HAP-1 (cell line): Measurements from ENCODE around the gene ZEB2.

ENCODE experiments used
- DNase-seq, 2 experiments: peaks; one replicate each; pipeline ENCODE4 v3.0.0-alpha.2; 2016 to 2020; ENCODE audit warnings: low spot score in 2 of 2
- H3K27me3 ChIP-seq: fragments of 250-450 bp; sonication (Bioruptor Pico); 2 replicates; pipeline ENCODE4 v1.5.1; 2020; ENCODE audit warnings: low read depth, mild to moderate bottlenecking, moderate library complexity
- H3K36me3 ChIP-seq: fragments of 250-450 bp; sonication (Bioruptor Pico); replicated peaks from 2 replicates; pipeline ENCODE4 v1.5.1; 2020; ENCODE audit warnings: mild to moderate bottlenecking
- H3K4me1 ChIP-seq: fragments of 250-450 bp; sonication (Bioruptor Pico); 2 replicates; pipeline ENCODE4 v1.5.1; 2020; ENCODE audit warnings: mild to moderate bottlenecking
- H3K4me3 ChIP-seq: fragments of 250-450 bp; sonication (Bioruptor Pico); 2 replicates; pipeline ENCODE4 v1.5.1; 2020; ENCODE audit warnings: mild to moderate bottlenecking, moderate library complexity
- H3K9me3 ChIP-seq: fragments of 250-450 bp; sonication (Bioruptor Pico); 2 replicates; pipeline ENCODE4 v1.5.1; 2020; ENCODE audit warnings: mild to moderate bottlenecking, moderate library complexity
- in situ Hi-C: fragments of 300-500 bp; cut with MboI; formaldehyde crosslinking; loops from 3 replicates; pipeline ENCODE4 v1.14.3; 2020; ENCODE audit warnings: low sequenced_read_pairs, inconsistent platforms, mixed read lengths

ZEB2 gene

GRCh38 chr2:144452169-144452988, 67.5 kb downstream of the ZEB2 start:
- Histone ChIP-seq H3K36me3 (no peaks in the 10 kb centered on the region), H3K9me3 (no peaks in the 10 kb centered on the region), H3K27me3 (no peaks in the 10 kb centered on the region), H3K4me1 (peaks cover 49% of the 10 kb centered on the region), H3K4me3 (no peak overlapping the region)
- DNase-seq = peak; percentile 63 to 65
- in situ Hi-C loops = loop anchor here (10.0 kb wide), 1 partner anchor 62 kb away; no protein-coding TSS in a partner anchor

GRCh38 chr2:144451443-144451842, 68.5 kb downstream of the ZEB2 start:
- Histone ChIP-seq H3K36me3 (no peaks in the 10 kb centered on the region), H3K9me3 (no peaks in the 10 kb centered on the region), H3K4me1 (peaks cover 43% of the 10 kb centered on the region), H3K4me3 (no peak overlapping the region), H3K27me3 (no peaks in the 10 kb centered on the region)
- DNase-seq = no peak
- in situ Hi-C loops = loop anchor here (10.0 kb wide), 1 partner anchor 63 kb away; no protein-coding TSS in a partner anchor

GRCh38 chr2:144449028-144449406, 70.9 kb downstream of the ZEB2 start:
- peak in 1 of 2 experiments; percentile 35 for DNase-seq
- in situ Hi-C loops = no loop called here
- peaks cover 31% of the 10 kb centered on the region for H3K4me1 ChIP-seq

DNA sequence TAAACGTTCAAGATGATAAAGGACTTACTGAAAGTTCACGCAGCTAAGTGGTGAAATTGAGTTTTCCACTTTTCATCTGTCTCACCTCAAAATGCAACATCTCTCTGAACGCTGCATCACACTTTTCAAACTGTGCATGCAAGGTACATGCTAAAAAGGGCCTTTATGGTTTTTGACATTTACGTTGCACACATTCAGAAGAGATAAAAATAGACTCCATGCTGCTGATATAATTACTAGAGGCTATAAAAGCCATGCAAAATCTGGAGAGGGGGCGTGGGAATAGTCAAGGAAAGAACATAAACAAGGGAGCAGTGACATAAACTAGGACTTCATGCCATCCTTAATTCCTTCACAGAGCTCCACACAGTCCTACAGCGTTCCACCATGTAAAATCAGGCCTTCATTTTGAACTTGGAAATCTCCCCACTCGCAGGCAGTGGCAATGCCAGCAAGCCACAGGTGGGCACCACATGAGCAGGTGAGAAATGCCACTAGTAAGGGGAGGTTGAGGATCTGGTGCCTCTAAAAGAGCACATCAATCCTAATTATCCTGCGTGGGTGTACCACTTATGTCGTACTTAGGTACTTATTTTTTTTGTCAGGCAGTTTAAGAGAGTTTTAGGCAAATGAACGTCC, 71.4 kb downstream of the ZEB2 start:
- H3K36me3 ChIP-seq = no peaks in the 10 kb centered on the region
- DNase-seq = no peak
- H3K4me1 ChIP-seq = peaks cover 26% of the 10 kb centered on the region
- H3K27me3 ChIP-seq = no peaks in the 10 kb centered on the region
- H3K9me3 ChIP-seq = no peaks in the 10 kb centered on the region
- no peak overlapping the region for H3K4me3 ChIP-seq
- in situ Hi-C loops = no loop called here

More at GRCh38 chr2:144449028-144449406, 70.9 kb downstream of the ZEB2 start:
- no peak overlapping the region for H3K4me3 ChIP-seq
- H3K36me3 ChIP-seq = no peaks in the 10 kb centered on the region
- H3K9me3 ChIP-seq = no peaks in the 10 kb centered on the region
- no peaks in the 10 kb centered on the region for H3K27me3 ChIP-seq

GRCh38 chr2:144447535-144447934, 72.4 kb downstream of the ZEB2 start:
- no peak for DNase-seq
- Histone ChIP-seq H3K4me1 (peaks cover 17% of the 10 kb centered on the region), H3K27me3 (no peaks in the 10 kb centered on the region), H3K4me3 (no peak overlapping the region), H3K36me3 (no peaks in the 10 kb centered on the region), H3K9me3 (no peaks in the 10 kb centered on the region)
- in situ Hi-C loops = no loop called here

GRCh38 chr2:144446136-144446535, 73.8 kb downstream of the ZEB2 start:
- Histone ChIP-seq H3K27me3 (no peaks in the 10 kb centered on the region), H3K4me3 (no peak overlapping the region), H3K9me3 (no peaks in the 10 kb centered on the region), H3K36me3 (no peaks in the 10 kb centered on the region), H3K4me1 (peaks cover 19% of the 10 kb centered on the region)
- in situ Hi-C loops = no loop called here
- DNase-seq = no peak

- DNase-seq = no peak
- H3K4me1 ChIP-seq = peaks cover 19% of the 10 kb centered on the region
- no peaks in the 10 kb centered on the region for H3K9me3 ChIP-seq
- no peaks in the 10 kb centered on the region for H3K36me3 ChIP-seq
- no peak overlapping the region for H3K4me3 ChIP-seq
- no peaks in the 10 kb centered on the region for H3K27me3 ChIP-seq
- in situ Hi-C loops = no loop called here
These were observed 74.7 kb downstream of the ZEB2 start for GRCh38 chr2:144445196-144445595.

DNA sequence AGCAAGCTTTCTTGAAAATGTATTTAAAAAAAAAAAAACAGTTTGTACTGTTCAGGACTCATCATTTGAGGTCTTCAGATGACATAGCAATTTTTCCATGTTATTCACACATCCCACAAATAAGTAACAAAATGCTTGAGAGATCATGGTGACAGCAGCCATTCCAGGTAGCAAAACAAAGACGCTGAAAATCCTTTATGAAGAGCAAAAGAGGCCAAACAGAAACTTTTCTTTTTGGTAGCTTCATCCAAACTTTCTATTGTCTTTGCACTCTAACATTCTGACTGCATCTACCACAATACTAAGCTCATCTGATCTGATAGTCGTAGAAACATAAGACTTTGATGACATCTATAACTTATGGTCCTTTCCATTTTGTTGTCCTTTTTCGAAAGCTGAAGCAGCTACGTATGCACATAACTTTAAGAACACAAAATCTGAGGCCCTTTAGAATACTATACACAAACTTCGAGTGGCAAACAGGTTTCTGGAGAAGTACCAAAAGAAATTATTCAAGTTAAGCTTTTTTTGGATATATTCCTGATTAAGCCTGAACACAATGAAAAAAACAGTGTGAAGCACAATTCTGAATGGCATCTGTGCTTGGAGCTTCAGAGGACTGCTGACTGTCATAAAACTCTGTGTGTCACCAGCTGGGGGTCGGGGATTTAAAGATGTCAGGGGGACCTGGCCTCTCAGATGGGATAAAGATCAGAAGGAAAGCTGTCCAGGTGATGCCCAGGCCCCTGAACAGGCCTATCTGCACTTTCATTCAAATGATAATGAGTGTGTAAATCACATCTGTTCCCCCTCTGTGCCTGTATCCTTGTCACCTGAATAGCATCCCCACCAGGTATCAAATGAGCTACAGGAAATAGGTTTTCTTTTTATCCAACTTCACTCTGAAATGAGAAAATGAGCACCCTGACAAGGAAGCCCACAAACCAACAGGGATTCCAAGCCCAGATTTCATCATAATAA, 75.8 kb downstream of the ZEB2 start:
- H3K9me3 ChIP-seq = no peaks in the 10 kb centered on the region
- H3K27me3 ChIP-seq = no peaks in the 10 kb centered on the region
- peaks cover 30% of the 10 kb centered on the region for H3K4me1 ChIP-seq
- H3K4me3 ChIP-seq = no peak overlapping the region
- H3K36me3 ChIP-seq = no peaks in the 10 kb centered on the region
- no peak for DNase-seq
- in situ Hi-C loops = no loop called here

- Histone ChIP-seq H3K9me3 (no peaks in the 10 kb centered on the region), H3K36me3 (no peaks in the 10 kb centered on the region), H3K27me3 (no peaks in the 10 kb centered on the region), H3K4me1 (peaks cover 34% of the 10 kb centered on the region), H3K4me3 (no peak overlapping the region)
- DNase-seq = no peak
- in situ Hi-C loops = no loop called here
These were observed 78.2 kb downstream of the ZEB2 start for GRCh38 chr2:144441711-144442141.

- Histone ChIP-seq H3K4me1 (peaks cover 34% of the 10 kb centered on the region), H3K4me3 (no peak overlapping the region), H3K36me3 (no peaks in the 10 kb centered on the region), H3K9me3 (no peaks in the 10 kb centered on the region), H3K27me3 (no peaks in the 10 kb centered on the region)
- DNase-seq = no peak
- in situ Hi-C loops = no loop called here
These were observed 79.9 kb downstream of the ZEB2 start for GRCh38 chr2:144439993-144440392.

- H3K4me3 ChIP-seq = no peak overlapping the region
- no peaks in the 10 kb centered on the region for H3K27me3 ChIP-seq
- H3K4me1 ChIP-seq = peaks cover 34% of the 10 kb centered on the region
- no peaks in the 10 kb centered on the region for H3K36me3 ChIP-seq
- DNase-seq = no peak
- H3K9me3 ChIP-seq = no peaks in the 10 kb centered on the region
- in situ Hi-C loops = no loop called here
These were observed 80.9 kb downstream of the ZEB2 start for GRCh38 chr2:144438801-144439631.

DNA sequence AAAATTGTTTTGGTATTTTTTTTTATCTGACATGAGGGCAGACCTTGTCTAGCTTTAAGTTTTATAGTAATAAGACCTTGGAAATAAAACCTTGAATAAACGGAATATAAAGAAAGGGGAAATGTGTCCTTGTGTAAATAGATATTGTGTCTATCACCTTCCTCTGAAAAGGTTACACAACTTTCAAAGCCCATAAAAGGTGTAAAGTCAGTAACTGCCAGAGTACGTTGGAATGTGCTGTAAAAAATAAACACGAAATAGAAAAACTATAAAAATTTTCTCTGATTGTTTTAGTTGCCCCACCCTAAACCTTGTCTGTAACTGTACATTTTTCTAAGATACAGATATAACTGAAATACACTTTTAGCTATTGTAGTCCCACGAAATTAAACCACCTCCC, 82.3 kb downstream of the ZEB2 start:
- Histone ChIP-seq H3K4me1 (peaks cover 46% of the 10 kb centered on the region), H3K36me3 (no peaks in the 10 kb centered on the region), H3K27me3 (no peaks in the 10 kb centered on the region), H3K9me3 (no peaks in the 10 kb centered on the region), H3K4me3 (no peak overlapping the region)
- in situ Hi-C loops = no loop called here
- no peak for DNase-seq
